Naive B cell (primary cell): Measurements from ENCODE around the gene C1QTNF2. TPM values are rescaled to one million over a fixed set of nuclear protein-coding genes. Genes with fewer than 3 reads are reported as not detected.
A peak's percentile ranks its signal among the peaks of the same experiment; 100 is the strongest.

Experiments used
- ATAC-seq, 2 donors: fragments of 150-1000 bp; cut with Tn5 transposase; 2 replicates each; pipeline ENCODE4 v1.10.0; 2021; ENCODE audit warnings: low read depth in 2 of 2, mild to moderate bottlenecking in 2 of 2, moderate library complexity in 2 of 2
- DNase-seq: peaks from one replicate; pipeline ENCODE4 v3.0.0; 2022
- H3K27ac Mint-ChIP-seq, 6 donors: one replicate each; pipeline ENCODE4 v1.8.0; 2020 to 2022; ENCODE audit warnings: mild to moderate bottlenecking in 6 of 6, mixed read lengths in 6 of 6, moderate library complexity in 5 of 6, inconsistent platforms in 2 of 6
- H3K27me3 Mint-ChIP-seq, 3 donors: one replicate each; pipeline ENCODE4 v1.8.0; 2021 to 2022; ENCODE audit warnings: mixed read lengths in 3 of 3, mild to moderate bottlenecking in 1 of 3
- H3K36me3 Mint-ChIP-seq, 2 donors: one replicate each; pipeline ENCODE4 v1.8.0; 2020 to 2022; ENCODE audit warnings: mixed read lengths in 2 of 2, inconsistent platforms in 1 of 2, mild to moderate bottlenecking in 1 of 2
- H3K4me1 Mint-ChIP-seq, 3 donors: one replicate each; pipeline ENCODE4 v1.8.0; 2020 to 2022; ENCODE audit warnings: mixed read lengths in 3 of 3, inconsistent platforms in 1 of 3, mild to moderate bottlenecking in 1 of 3, moderate library complexity in 1 of 3
- H3K4me3 Mint-ChIP-seq, 8 donors: one replicate each; pipeline ENCODE4 v1.8.0; 2020 to 2022; ENCODE audit warnings: mild to moderate bottlenecking in 8 of 8, mixed read lengths in 8 of 8, moderate library complexity in 8 of 8, inconsistent platforms in 2 of 8
- H3K9me3 Mint-ChIP-seq, 7 donors: one replicate each; pipeline ENCODE4 v1.8.0; 2020 to 2022; ENCODE audit warnings: mixed read lengths in 7 of 7, mild to moderate bottlenecking in 5 of 7, inconsistent platforms in 2 of 7, moderate library complexity in 1 of 7
- polyA plus RNA-seq, 6 donors: library from polyadenylated mRNA; unstranded; fragments of 300-500 nt; fragmentation: Illumina TruSeq; gene quantifications; one replicate each; pipeline ENCODE4 v1.2.3, GENCODE V29; 2021; ENCODE audit warnings: low read depth in 6 of 6

Gene C1QTNF2
- polyA plus RNA-seq, 6 donors from 2014 or later, result not detected

DNA sequence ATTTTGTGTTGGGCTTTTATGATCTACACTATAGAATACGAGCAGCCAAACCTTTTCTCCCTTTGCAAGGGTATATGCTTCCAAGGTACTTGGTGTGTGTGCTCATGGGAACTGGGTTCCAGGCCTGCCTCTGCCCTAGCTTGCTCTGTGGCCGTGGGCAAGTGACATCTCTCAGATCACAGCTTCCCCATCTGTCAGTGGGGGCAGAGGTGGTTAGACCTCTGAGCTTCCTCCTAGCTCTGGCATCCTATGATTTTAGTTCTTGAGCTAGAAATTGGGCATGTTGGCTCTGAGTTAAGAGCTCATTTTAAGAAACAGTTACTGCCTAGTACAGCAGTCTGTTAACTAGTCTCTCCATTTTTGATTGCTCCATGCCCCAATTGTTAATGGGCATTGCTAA is 45.5 kb downstream of the C1QTNF2 start:
- Mint-ChIP-seq H3K9me3 (peaks cover 0 to 4% (median 0%) of the 10 kb centered on the region in 7 donors), H3K27me3 (peaks cover 6 to 10% (median 8%) of the 10 kb centered on the region in 3 donors), H3K27ac (no peak overlapping the region), H3K4me3 (no peak overlapping the region), H3K4me1 (no peaks in the 10 kb centered on the region), H3K36me3 (no peaks in the 10 kb centered on the region)
- DNase-seq, result no peak
- no peak for ATAC-seq

DNA sequence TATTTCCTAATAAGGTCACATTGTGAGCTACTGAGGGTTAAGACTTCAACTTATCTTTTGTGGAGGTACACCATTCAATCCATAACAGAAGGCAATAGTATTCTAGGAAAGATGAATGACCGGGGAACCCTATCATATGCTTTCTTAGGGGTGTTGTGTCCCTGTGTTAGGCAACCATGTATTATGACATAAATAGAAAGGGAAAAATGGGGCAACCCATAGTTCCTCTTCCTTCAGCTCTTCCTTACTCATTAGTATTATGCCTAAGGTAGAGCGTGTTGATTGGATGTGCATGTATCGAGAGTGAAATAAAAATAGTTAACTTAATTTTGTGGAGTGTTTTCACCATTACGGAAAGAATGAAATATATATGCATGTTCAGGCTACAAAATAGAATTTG is 52.0 kb downstream of the C1QTNF2 start:
- H3K9me3 Mint-ChIP-seq, result peaks cover 0 to under 1% (median 0%) of the 10 kb centered on the region in 7 donors
- H3K36me3 Mint-ChIP-seq, result no peaks in the 10 kb centered on the region
- no peak overlapping the region for H3K27ac Mint-ChIP-seq
- no peak for DNase-seq
- no peak for ATAC-seq
- H3K4me1 Mint-ChIP-seq, result no peaks in the 10 kb centered on the region
- no peak overlapping the region for H3K4me3 Mint-ChIP-seq
- peaks cover 29 to 43% (median 33%) of the 10 kb centered on the region in 3 donors for H3K27me3 Mint-ChIP-seq

DNA sequence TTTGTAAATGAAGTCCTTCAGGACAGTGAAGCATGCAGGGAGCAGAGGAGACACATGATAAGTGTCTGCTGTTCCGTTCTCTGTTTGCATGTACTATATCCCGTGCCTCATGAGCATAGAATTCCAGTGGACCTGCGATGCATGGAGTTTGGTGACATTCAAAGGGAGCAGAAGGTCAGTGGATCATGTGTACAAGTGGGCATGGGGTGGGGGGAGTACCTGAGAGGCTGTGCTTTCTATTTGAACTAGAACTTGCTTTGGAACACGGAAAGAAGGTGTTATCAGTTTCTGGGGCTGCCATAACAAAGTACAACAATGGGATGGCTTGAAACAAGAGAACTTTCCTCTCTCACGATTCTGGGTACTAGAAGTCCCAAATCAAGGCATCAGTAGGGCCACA is 53.0 kb downstream of the C1QTNF2 start:
- ATAC-seq (no peak), DNase-seq (no peak)
- Mint-ChIP-seq H3K36me3 (peaks cover 0 to 8% of the 10 kb centered on the region in 2 donors), H3K27ac (no peak overlapping the region), H3K27me3 (peaks cover 37 to 53% (median 42%) of the 10 kb centered on the region in 3 donors), H3K9me3 (no peaks in the 10 kb centered on the region), H3K4me1 (peaks cover 5 to 7% (median 6%) of the 10 kb centered on the region in 3 donors), H3K4me3 (no peak overlapping the region)

DNA sequence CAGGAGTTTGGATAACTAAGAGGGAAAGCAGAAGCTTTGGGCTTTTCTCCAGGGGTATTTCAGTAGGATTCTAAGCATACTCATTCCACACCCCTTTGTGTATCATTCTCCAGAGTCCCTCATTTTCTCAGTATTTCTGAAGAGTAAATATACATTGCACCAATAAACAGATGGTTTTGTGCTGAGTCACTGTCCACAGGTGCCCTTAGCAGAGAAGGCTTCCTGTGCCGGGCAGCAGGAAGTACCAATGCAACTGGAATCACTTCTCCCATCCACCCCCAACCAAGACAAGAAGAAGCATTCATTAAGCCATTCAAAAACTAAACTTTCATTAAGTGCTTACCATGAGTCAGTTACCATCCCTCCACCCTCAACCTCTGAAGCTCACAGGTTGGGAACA is 54.5 kb downstream of the C1QTNF2 start:
- Mint-ChIP-seq H3K9me3 (no peaks in the 10 kb centered on the region), H3K27me3 (peaks cover 38 to 58% (median 51%) of the 10 kb centered on the region in 3 donors), H3K36me3 (peaks cover 0 to 8% of the 10 kb centered on the region in 2 donors), H3K4me1 (peaks cover 11 to 16% (median 14%) of the 10 kb centered on the region in 3 donors), H3K27ac (no peak overlapping the region), H3K4me3 (no peak overlapping the region)
- no peak for ATAC-seq
- no peak for DNase-seq

DNA sequence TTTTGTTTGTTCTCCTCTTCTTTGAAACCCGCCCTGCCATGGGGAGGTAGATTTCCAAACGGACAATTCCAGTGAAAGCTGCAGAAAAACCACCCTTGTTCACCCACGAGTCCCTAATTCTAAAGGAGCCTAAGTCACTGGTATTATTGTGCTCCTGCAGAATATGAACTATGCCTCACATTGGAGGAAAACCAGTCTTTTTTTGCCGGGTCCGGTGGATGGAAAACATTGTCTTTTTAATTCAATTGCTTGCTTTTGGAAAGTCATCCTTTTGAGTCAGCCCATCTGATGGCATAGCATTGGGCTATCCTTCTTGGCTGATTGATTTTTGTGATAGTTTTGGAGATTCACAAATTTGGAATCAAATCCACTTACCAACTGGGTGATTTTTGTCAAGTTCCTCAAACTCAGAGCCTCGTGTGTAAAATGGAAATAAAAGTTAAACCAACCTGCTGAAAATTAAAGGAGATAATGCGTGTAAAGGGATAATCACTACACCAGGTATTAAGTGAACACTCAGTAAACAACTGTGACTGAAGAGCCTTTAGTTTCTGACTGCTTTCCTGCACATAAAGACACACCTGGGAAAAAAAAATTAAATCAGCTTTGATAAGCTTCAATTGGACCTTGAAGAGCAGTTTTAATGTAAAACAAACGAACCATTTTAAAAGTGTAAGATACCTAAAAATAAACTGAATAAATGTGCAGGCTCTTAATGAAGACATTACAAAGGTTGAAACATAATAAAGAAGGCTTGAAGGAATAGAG is 57.3 kb downstream of the C1QTNF2 start:
- Mint-ChIP-seq H3K9me3 (no peaks in the 10 kb centered on the region), H3K36me3 (peaks cover 0 to 8% of the 10 kb centered on the region in 2 donors), H3K4me3 (peak overlapping the region; percentile 73 to 93 (median 86)), H3K27me3 (peaks cover 55 to 80% (median 67%) of the 10 kb centered on the region in 3 donors), H3K4me1 (peaks cover 11 to 17% (median 15%) of the 10 kb centered on the region in 3 donors), H3K27ac (no peak overlapping the region)
- no peak for ATAC-seq
- DNase-seq, result no peak

DNA sequence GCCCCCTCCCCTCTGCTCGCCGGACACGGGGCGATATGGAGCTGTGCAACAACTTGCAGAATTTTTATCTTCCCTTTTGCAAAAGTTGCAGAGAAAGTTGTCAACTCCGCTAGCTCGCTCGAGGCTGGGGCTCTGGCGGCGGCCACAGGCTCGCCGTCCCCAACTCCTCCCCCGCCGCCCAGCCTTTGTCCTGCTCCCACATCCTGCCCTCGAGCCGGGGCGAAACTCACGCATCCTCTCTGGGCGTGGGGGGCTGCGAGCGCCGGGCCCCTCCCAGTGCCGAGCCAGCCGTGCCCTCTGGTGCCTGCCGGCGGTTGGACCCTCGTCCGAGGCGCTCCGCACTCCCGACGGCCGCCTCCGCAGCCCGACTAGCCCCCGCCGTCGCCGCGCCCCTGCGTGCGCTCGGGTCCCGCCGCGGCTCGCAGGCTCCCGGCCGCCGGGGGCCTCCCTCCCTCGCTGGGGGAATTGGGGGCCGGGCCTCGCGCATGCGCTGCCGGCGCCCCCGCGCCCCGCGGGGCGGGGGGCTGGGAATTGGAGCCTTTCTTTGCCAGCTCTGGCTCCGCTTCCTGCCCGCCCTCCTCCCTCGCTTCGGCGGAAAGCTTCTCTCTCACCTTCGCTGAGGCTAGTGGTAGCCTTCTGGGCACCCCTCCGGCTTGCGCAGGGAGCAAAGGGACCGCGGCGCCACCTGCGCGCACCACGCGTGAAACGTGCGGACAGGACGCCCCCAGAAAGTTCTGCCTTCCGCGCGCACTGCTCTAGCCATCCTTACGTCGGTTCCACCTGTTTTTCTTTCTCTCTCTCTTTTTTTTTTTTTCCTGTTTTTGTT is 58.1 kb downstream of the C1QTNF2 start, which contains the start of gene CCNJL:
TSS of gene CCNJL (minus strand) at position 431 of the 826 bp plus-strand sequence. CDS start 641 bp downstream, outside the sequence.
- peaks cover 0 to 8% of the 10 kb centered on the region in 2 donors for H3K36me3 Mint-ChIP-seq
- H3K27me3 Mint-ChIP-seq, result peaks cover 55 to 84% (median 68%) of the 10 kb centered on the region in 3 donors
- H3K4me1 Mint-ChIP-seq, result peaks cover 11 to 17% (median 15%) of the 10 kb centered on the region in 3 donors
- DNase-seq (no peak), ATAC-seq (no peak)
- H3K9me3 Mint-ChIP-seq, result no peaks in the 10 kb centered on the region
- peak within 1 kb of the TSS; percentile 73 to 93 (median 86) for H3K4me3 Mint-ChIP-seq
- H3K27ac Mint-ChIP-seq, result peak within 1 kb of the TSS in 1 of 6 donors; percentile 44

DNA sequence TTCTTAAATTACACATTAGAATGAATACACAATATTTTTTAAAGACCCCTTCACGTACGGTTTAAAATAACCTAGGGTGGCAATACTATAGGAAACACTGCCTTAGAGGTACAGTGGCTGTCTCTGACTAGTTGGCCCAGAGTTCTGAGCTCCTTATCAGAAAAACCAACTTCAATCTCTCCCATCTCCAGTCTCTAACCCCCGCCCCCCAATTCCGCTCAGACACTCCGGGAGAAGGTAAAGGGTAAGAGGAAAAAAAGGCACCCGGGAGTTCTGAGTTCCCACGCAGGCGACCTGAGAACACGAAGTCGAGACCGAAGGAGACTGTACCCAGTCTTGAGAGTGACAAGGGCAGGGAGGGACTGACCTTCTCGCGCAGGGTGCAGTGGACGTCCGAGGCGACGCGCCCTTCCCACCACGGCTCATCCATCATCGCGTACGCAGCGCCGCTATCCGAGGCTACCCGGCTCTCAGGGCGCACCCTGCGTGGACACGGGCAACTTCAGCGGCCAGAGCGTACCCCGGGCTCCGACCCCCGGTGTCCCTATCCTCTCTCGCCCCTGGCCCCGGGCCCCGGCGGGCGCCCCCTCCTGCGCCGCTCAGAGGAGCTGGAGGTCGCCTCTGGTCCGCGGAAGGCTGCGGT is 58.8 kb downstream of the C1QTNF2 start:
- no peak for ATAC-seq
- H3K36me3 Mint-ChIP-seq, result peaks cover 0 to 8% of the 10 kb centered on the region in 2 donors
- H3K27ac Mint-ChIP-seq, result no peak overlapping the region
- H3K4me3 Mint-ChIP-seq, result peak overlapping the region in 7 of 8 donors; percentile 42 to 85 (median 80)
- no peak for DNase-seq
- no peaks in the 10 kb centered on the region for H3K9me3 Mint-ChIP-seq
- peaks cover 11 to 17% (median 15%) of the 10 kb centered on the region in 3 donors for H3K4me1 Mint-ChIP-seq
- H3K27me3 Mint-ChIP-seq, result peaks cover 56 to 84% (median 72%) of the 10 kb centered on the region in 3 donors

DNA sequence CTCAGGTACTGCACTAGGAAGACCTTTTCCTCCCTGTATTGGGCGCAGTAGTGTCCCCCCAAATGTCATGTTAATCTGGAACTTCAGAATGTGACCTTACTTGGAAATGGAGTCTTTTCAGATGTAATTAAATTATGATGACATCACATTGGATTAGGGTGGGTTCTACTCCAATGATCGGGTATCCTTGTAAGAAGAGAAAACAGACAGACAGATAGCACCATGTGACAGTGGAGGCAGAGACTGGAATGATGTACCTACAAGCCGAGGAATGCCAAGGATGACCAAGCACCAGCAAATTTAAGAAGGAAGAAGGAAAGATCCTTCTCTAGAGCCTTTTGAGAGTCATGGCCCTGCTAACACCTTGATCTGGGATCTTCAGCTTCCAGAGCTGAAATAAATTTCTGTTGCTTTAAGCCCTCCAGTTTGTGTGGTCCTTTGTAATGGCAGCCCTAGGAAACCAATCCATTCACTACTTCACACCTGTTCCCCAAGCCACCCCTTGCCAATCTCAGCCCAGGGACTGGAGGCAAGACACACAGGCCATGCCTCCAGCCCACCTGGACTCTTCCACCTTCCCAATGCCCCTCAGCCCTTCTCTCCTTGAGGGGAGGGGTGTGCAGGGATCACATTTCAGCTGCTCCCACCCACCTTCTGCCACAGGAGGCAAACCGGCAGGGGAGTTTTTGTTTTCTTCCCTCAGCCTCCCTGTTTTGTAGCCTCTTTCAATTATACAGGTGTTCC is 59.7 kb downstream of the C1QTNF2 start:
- Mint-ChIP-seq H3K4me3 (no peak overlapping the region), H3K9me3 (no peaks in the 10 kb centered on the region), H3K4me1 (peaks cover 11 to 17% (median 15%) of the 10 kb centered on the region in 3 donors), H3K36me3 (peaks cover 0 to 8% of the 10 kb centered on the region in 2 donors), H3K27ac (no peak overlapping the region), H3K27me3 (peaks cover 50 to 78% (median 75%) of the 10 kb centered on the region in 3 donors)
- DNase-seq (no peak), ATAC-seq (no peak)

DNA sequence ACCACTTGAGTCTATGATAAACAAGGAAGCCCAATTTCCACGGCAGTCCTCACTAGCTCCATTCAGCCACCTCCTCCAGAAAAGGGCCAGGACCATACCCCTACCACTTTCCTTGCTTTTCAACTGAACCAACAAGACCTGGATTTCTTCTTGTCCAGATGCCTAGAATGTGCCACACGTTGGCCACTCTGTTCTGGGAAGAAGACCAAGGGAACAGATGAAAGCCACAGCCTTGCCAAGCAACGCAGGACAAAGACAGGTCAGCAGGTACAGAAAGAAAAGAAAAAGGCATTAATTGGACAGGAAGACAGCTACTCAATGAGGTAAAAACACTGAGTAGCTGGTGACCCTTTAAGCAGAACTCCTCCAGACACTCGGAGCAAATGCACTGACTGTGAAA is 60.3 kb downstream of the C1QTNF2 start:
- Mint-ChIP-seq H3K4me3 (no peak overlapping the region), H3K27ac (no peak overlapping the region), H3K4me1 (peaks cover 11 to 17% (median 15%) of the 10 kb centered on the region in 3 donors), H3K27me3 (peaks cover 50 to 79% (median 78%) of the 10 kb centered on the region in 3 donors), H3K36me3 (peaks cover 0 to 8% of the 10 kb centered on the region in 2 donors), H3K9me3 (no peaks in the 10 kb centered on the region)
- no peak for ATAC-seq
- DNase-seq, result no peak

DNA sequence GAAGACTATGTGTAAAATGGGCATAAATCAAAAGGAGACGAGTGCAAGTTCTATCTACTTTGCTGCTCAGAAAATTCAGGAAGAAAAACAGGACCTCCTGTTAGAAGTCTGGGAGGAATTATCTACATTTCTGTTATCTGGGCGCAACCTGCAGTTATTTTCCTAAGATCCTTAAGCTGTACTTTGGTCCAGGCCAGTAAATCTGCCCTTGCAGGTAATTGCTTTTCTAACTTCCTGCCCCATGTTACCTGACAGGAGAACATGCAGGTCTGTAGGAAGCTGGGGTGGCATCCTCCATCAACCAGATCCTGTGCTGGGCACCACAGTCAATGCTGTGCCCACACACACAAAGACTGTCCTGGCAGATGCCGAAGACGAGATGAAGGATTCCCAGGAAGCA is 63.7 kb downstream of the C1QTNF2 start:
- Mint-ChIP-seq H3K36me3 (no peaks in the 10 kb centered on the region), H3K9me3 (no peaks in the 10 kb centered on the region), H3K27me3 (peaks cover 35 to 61% (median 57%) of the 10 kb centered on the region in 3 donors), H3K4me3 (no peak overlapping the region), H3K27ac (no peak overlapping the region), H3K4me1 (peaks cover 5 to 9% (median 8%) of the 10 kb centered on the region in 3 donors)
- ATAC-seq, result no peak
- no peak for DNase-seq

DNA sequence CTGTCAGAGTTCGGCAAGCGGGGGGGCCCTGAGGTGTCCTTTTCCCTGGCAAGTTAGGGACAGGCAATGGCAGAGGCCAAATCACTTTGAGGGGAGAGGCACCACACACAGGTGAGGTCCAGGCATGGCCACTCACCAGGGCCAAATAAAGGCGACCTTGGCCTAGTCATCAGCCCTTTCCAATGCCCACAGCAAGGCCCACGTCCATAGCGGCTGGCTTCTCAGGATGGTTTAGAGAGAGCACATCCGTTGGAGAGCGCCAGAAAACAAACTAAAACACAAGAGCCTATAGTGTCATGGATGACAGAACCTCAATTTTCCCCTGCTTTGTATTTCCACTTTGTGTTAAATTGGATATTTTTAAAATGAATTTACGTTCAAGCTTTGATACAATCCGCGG is 65.1 kb downstream of the C1QTNF2 start:
- peaks cover 23 to 47% (median 43%) of the 10 kb centered on the region in 3 donors for H3K27me3 Mint-ChIP-seq

DNA sequence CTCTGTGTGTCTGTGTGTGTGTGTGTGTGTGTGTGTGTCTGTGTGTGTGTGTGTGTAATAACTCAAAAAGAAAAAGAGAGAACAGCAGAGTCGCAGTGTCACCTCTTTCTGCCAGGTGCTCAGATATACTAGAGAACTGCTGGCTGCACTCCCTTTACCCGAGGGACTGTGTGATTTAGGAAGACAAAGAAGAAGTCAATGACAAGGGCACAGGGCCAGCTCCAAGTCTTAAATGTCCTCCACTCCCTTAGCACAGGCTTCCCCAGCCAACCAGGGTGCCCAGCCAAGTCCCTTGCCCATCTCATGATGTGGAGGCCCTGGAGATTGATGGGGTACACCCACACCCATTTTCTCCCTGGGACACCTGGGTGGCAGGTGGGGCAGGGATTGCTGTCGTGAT is 66.7 kb downstream of the C1QTNF2 start:
- DNase-seq, result no peak
- no peak overlapping the region for H3K4me3 Mint-ChIP-seq
- no peaks in the 10 kb centered on the region for H3K9me3 Mint-ChIP-seq
- no peak for ATAC-seq
- no peaks in the 10 kb centered on the region for H3K4me1 Mint-ChIP-seq
- H3K27ac Mint-ChIP-seq, result no peak overlapping the region
- peaks cover 9 to 30% (median 28%) of the 10 kb centered on the region in 3 donors for H3K27me3 Mint-ChIP-seq
- H3K36me3 Mint-ChIP-seq, result no peaks in the 10 kb centered on the region

More for the DNA sequence above, 65.1 kb downstream of the C1QTNF2 start:
- H3K27ac Mint-ChIP-seq, result no peak overlapping the region
- H3K4me1 Mint-ChIP-seq, result no peaks in the 10 kb centered on the region
- DNase-seq (no peak), ATAC-seq (no peak)
- no peaks in the 10 kb centered on the region for H3K9me3 Mint-ChIP-seq
- H3K36me3 Mint-ChIP-seq, result no peaks in the 10 kb centered on the region
- no peak overlapping the region for H3K4me3 Mint-ChIP-seq
